Suprapubic skin (tissue), 4 donors: ENCODE measurements around the gene NEURL1.

ENCODE experiments used
- EP300 ChIP-seq: sonication (generic); formaldehyde crosslinking; IDR thresholded peaks from one replicate; pipeline ENCODE4 v1.6.1; 2017; ENCODE audit warnings: antibody characterized with exemption
- POLR2A ChIP-seq, 2 donors: fragments of 450-650 bp; IDR thresholded peaks; one replicate each; pipeline ENCODE4 v1.6.1; 2017; ENCODE audit warnings: antibody characterized with exemption in 2 of 2, mild to moderate bottlenecking in 2 of 2, moderate library complexity in 2 of 2
- POLR2AphosphoS5 ChIP-seq, 3 donors: sonication (generic); formaldehyde crosslinking; IDR thresholded peaks; one replicate each; pipeline ENCODE4 v1.6.1; 2017; ENCODE audit warnings: antibody characterized with exemption in 3 of 3
- TF ChIP-seq, protein P1 (sequence below), 2 donors: fragments of 200-600 bp in 1 of 2; fragments of 450-650 bp in 1 of 2; sonication (generic) in 1 of 2; IDR thresholded peaks; one replicate each; pipeline ENCODE4 v1.5.1; 2016 to 2019; ENCODE audit warnings: antibody characterized with exemption in 2 of 2, mild to moderate bottlenecking in 1 of 2, moderate library complexity in 1 of 2

DNA sequence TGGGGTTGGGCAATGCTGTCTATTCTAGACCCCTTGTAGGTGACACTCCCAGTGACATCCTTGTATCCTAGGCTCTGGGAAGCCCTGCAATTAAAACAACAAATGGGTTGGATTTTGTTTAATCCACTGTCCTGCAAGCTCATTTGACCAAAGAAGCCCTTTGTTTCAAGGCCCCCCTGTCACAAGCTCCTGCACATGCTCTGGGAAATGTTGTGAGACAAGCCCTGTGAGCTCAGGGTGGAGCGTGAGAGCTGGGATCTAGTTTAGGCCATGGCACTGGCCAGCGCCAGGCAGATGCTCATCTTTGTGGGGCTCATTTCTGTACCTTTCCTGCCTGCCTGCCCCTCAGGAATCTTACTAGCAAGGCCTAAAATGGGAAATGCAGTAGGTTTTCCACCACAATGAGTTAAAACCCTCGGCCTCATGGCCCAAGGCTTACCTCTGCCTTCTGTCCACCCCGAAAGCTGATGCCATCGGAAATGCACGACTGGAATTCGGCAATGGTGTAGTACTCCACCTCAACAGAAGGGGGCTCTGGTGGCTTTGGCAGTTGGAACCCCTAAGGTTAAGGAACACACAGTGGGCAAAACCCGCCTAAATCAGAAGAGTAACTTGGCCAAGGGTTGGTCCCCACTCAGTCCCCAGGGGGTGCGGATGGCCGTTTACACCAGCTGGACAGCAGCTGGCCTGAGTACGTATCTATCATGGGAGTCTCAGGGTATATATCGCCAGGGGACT, 112.0 kb downstream of the NEURL1 start:
- TF ChIP-seq, protein P1, sequence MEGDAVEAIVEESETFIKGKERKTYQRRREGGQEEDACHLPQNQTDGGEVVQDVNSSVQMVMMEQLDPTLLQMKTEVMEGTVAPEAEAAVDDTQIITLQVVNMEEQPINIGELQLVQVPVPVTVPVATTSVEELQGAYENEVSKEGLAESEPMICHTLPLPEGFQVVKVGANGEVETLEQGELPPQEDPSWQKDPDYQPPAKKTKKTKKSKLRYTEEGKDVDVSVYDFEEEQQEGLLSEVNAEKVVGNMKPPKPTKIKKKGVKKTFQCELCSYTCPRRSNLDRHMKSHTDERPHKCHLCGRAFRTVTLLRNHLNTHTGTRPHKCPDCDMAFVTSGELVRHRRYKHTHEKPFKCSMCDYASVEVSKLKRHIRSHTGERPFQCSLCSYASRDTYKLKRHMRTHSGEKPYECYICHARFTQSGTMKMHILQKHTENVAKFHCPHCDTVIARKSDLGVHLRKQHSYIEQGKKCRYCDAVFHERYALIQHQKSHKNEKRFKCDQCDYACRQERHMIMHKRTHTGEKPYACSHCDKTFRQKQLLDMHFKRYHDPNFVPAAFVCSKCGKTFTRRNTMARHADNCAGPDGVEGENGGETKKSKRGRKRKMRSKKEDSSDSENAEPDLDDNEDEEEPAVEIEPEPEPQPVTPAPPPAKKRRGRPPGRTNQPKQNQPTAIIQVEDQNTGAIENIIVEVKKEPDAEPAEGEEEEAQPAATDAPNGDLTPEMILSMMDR (IDR thresholded peaks at IDR 0.05): peak; percentile 72 to 73
- TF ChIP-seq POLR2AphosphoS5 (IDR thresholded peaks at IDR 0.05) (peak in 1 of 3 donors; percentile 32), POLR2A (IDR thresholded peaks at IDR 0.05) (no peak), EP300 (no peak)
